CD14-positive monocyte (primary cell): ENCODE results near the gene PKD1L1. TPM values are rescaled to one million over a fixed set of nuclear protein-coding genes. Genes with fewer than 3 reads are reported as not detected.

ENCODE experiments used
- DNase-seq, 3 donors: peaks; one replicate each; pipeline ENCODE4 v3.0.0-alpha.2; 2011 to 2022
- H2AFZ ChIP-seq: 2 replicates; pipeline ENCODE4 v1.6.0; 2012; ENCODE audit warnings: mild to moderate bottlenecking, low read depth, low read length, inconsistent platforms; ENCODE audit not compliant: insufficient read depth, poor library complexity, severe bottlenecking
- H3K27ac ChIP-seq, 2 donors: 1 replicate in 1 of 2; 2 replicates in 1 of 2; pipeline ENCODE4 v1.5.1; 2012 to 2013; ENCODE audit warnings: low read length in 2 of 2, control low read depth in 1 of 2, inconsistent platforms in 1 of 2, low read depth in 1 of 2, mild to moderate bottlenecking in 1 of 2
- H3K27me3 ChIP-seq, 2 donors: one replicate each; pipeline versions ENCODE4 v1.6.0 to v1.6.1; 2011 to 2013; ENCODE audit warnings: low read length in 2 of 2; ENCODE audit not compliant: control insufficient read depth in 2 of 2, insufficient read depth in 2 of 2
- H3K36me3 ChIP-seq, 2 donors: replicated peaks in 1 of 2; 1 replicate in 1 of 2; 2 replicates in 1 of 2; pipeline versions ENCODE4 v1.5.1 to v1.6.1; 2012 to 2013; ENCODE audit warnings: low read length in 2 of 2, control low read depth in 1 of 2, inconsistent platforms in 1 of 2, mild to moderate bottlenecking in 1 of 2; ENCODE audit not compliant: insufficient read depth in 2 of 2, control insufficient read depth in 1 of 2
- H3K4me1 ChIP-seq, 2 donors: 1 replicate in 1 of 2; 2 replicates in 1 of 2; pipeline versions ENCODE4 v1.5.1 to v1.6.1; 2012 to 2013; ENCODE audit warnings: low read length in 2 of 2, control low read depth in 1 of 2, inconsistent platforms in 1 of 2, mild to moderate bottlenecking in 1 of 2, moderate library complexity in 1 of 2; ENCODE audit not compliant: insufficient read depth in 2 of 2, control insufficient read depth in 1 of 2
- H3K4me2 ChIP-seq: replicated peaks from 2 replicates; pipeline ENCODE3; 2012; ENCODE audit warnings: low read length, moderate library complexity, mild to moderate bottlenecking; ENCODE audit not compliant: poor library complexity, severe bottlenecking; ENCODE audit errors: extremely low read depth
- H3K4me3 ChIP-seq, 3 experiments: fragments of 200-600 bp in 1 of 3; sonication (generic) in 1 of 3; replicated peaks in 1 of 3; 1 replicate in 2 of 3; 2 replicates in 1 of 3; pipeline ENCODE4 v1.5.1; 2011 to 2013; ENCODE audit warnings: low read length in 3 of 3, mild to moderate bottlenecking in 3 of 3, control low read depth in 2 of 3, low read depth in 2 of 3, inconsistent platforms in 1 of 3, moderate library complexity in 1 of 3
- H3K79me2 ChIP-seq: 2 replicates; pipeline ENCODE4 v1.6.0; 2012; ENCODE audit warnings: mild to moderate bottlenecking, control low read depth, inconsistent platforms, low read length, moderate library complexity; ENCODE audit not compliant: insufficient read depth
- H3K9ac ChIP-seq: 2 replicates; pipeline ENCODE4 v1.6.0; 2017; ENCODE audit warnings: low read length, mild to moderate bottlenecking; ENCODE audit not compliant: insufficient read depth, poor library complexity, severe bottlenecking
- H3K9me3 ChIP-seq, 2 donors: replicated peaks in 1 of 2; 1 replicate in 1 of 2; 2 replicates in 1 of 2; pipeline versions ENCODE4 v1.5.1 to v1.6.1; 2012 to 2013; ENCODE audit warnings: low read length in 2 of 2, control low read depth in 1 of 2; ENCODE audit not compliant: control insufficient read depth in 1 of 2, insufficient read depth in 1 of 2
- H4K20me1 ChIP-seq: 2 replicates; pipeline ENCODE4 v1.6.0; 2012; ENCODE audit warnings: mild to moderate bottlenecking, low read length, control low read depth, moderate library complexity; ENCODE audit not compliant: insufficient read depth
- H3K27ac Mint-ChIP-seq, 7 donors: one replicate each; pipeline ENCODE4 v1.8.0; 2020; ENCODE audit warnings: mild to moderate bottlenecking in 7 of 7, mixed read lengths in 7 of 7, moderate library complexity in 6 of 7, inconsistent platforms in 2 of 7
- H3K27me3 Mint-ChIP-seq, 3 donors: one replicate each; pipeline ENCODE4 v1.8.0; 2021 to 2022; ENCODE audit warnings: low read depth in 3 of 3, mild to moderate bottlenecking in 3 of 3, mixed read lengths in 3 of 3, moderate library complexity in 3 of 3, inconsistent platforms in 1 of 3
- H3K36me3 Mint-ChIP-seq, 2 donors: one replicate each; pipeline ENCODE4 v1.8.0; 2020; ENCODE audit warnings: mixed read lengths in 2 of 2, inconsistent platforms in 1 of 2, mild to moderate bottlenecking in 1 of 2
- H3K4me1 Mint-ChIP-seq: one replicate; pipeline ENCODE4 v1.8.0; 2020; ENCODE audit warnings: mild to moderate bottlenecking, mixed read lengths
- H3K4me3 Mint-ChIP-seq, 2 donors: one replicate each; pipeline ENCODE4 v1.8.0; 2020; ENCODE audit warnings: mild to moderate bottlenecking in 2 of 2, mixed read lengths in 2 of 2, moderate library complexity in 1 of 2
- H3K9me3 Mint-ChIP-seq, 7 donors: one replicate each; pipeline ENCODE4 v1.8.0; 2020 to 2022; ENCODE audit warnings: mixed read lengths in 7 of 7, mild to moderate bottlenecking in 6 of 7, moderate library complexity in 6 of 7, inconsistent platforms in 2 of 7
- WGBS: methylation state at CpG from one replicate; pipeline ENCODE4 v1.1.5; 2013; ENCODE audit warnings: missing lambda C conversion rate; ENCODE audit not compliant: insufficient coverage; 5-methylcytosine and 5-hydroxymethylcytosine counted together
- intact Hi-C, 2 donors: fragments of 100-400 bp; cut with micrococcal nuclease; formaldehyde crosslinking; loops; one replicate each; pipeline versions ENCODE4 v1.15.0 to v1.15.1; 2023
- polyA plus RNA-seq, 3 donors: library from polyadenylated mRNA; depleted of rRNA in 1 of 3; unstranded in 2 of 3; stranded (reverse) in 1 of 3; fragments of 300-500 nt in 2 of 3; fragments of >200 nt in 1 of 3; fragmentation: Illumina TruSeq in 2 of 3; gene quantifications; 1 replicate in 2 of 3; 2 replicates in 1 of 3; pipeline ENCODE4 v1.2.3, GENCODE V29; 2012 to 2021
- TF ChIP-seq, protein P1 (sequence below): fragments of 200-600 bp; IDR thresholded peaks from one replicate; pipeline ENCODE4 v1.8.0; 2022; ENCODE audit warnings: antibody characterized with exemption, mild to moderate bottlenecking

Gene PKD1L1
- polyA plus RNA-seq, 3 donors, result 0.19 TPM; not detected in 2

DNA sequence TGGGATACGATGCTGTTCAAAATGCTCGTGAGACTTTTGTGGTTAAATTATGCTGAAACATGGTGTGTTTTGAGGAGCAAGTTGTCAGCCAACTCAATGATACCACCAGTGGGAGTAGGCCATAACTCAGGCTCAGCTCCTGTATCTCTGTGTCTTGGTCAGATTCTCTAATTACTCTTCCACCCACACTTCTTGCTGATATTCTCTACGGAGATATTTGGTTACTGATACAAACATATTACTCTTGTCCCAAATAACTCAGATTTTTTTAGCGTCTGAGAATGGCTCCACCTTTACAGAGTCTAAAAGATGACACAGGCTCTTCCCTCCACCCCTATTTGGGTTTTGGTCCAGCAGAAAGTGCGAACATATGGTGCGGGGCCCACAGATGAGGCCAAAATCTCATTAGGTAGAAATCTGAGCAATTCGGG lies 168.9 kb downstream of the PKD1L1 start:
- no peak overlapping the region for H2AFZ ChIP-seq
- H3K4me3 ChIP-seq, result no peak overlapping the region
- Mint-ChIP-seq H3K27me3 (peaks cover 0 to 6% (median 0%) of the 10 kb centered on the region in 3 donors), H3K9me3 (peaks cover 0 to 3% (median 0%) of the 10 kb centered on the region in 7 donors), H3K4me1 (no peaks in the 10 kb centered on the region), H3K36me3 (no peaks in the 10 kb centered on the region), H3K27ac (no peak overlapping the region), H3K4me3 (no peak overlapping the region)
- no peaks in the 10 kb centered on the region for H3K4me1 ChIP-seq
- H3K27me3 ChIP-seq, result no peaks in the 10 kb centered on the region
- H3K4me2 ChIP-seq, result no peak overlapping the region
- 96% methylated on average over 5 of the region's 7 CpGs for WGBS
- no peak for DNase-seq
- no peaks in the 10 kb centered on the region for H3K36me3 ChIP-seq
- H4K20me1 ChIP-seq, result no peaks in the 10 kb centered on the region
- TF ChIP-seq, protein P1, sequence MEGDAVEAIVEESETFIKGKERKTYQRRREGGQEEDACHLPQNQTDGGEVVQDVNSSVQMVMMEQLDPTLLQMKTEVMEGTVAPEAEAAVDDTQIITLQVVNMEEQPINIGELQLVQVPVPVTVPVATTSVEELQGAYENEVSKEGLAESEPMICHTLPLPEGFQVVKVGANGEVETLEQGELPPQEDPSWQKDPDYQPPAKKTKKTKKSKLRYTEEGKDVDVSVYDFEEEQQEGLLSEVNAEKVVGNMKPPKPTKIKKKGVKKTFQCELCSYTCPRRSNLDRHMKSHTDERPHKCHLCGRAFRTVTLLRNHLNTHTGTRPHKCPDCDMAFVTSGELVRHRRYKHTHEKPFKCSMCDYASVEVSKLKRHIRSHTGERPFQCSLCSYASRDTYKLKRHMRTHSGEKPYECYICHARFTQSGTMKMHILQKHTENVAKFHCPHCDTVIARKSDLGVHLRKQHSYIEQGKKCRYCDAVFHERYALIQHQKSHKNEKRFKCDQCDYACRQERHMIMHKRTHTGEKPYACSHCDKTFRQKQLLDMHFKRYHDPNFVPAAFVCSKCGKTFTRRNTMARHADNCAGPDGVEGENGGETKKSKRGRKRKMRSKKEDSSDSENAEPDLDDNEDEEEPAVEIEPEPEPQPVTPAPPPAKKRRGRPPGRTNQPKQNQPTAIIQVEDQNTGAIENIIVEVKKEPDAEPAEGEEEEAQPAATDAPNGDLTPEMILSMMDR, result no peak
- intact Hi-C loops, result no loop called here
- H3K9ac ChIP-seq, result no peak overlapping the region
- no peaks in the 10 kb centered on the region for H3K79me2 ChIP-seq
- H3K9me3 ChIP-seq, result no peaks in the 10 kb centered on the region
- no peak overlapping the region for H3K27ac ChIP-seq

DNA sequence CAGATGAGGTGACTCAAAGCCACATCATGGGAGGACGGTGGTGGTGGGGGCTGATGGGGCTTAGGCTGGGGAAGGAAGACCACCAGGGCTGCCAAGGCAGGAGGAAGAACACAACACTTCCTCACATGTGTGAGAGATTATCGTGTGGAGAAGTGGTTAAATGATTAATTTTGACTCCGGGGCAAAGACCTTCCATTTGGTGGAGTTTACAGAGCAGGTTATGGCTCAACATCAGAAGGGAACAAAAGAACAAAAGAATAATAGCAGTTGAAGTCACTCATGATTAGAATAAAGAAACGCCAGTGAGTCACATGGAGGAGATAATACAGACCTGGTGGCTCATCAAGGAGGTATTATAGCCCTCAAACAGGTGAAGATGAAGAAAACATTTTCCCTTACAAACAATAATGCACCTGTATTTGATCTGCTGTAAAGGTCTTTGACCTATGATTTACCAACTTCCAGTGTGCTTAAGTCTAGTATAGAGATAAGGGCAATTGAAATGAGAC lies 170.1 kb downstream of the PKD1L1 start:
- no peaks in the 10 kb centered on the region for H3K4me1 ChIP-seq
- Mint-ChIP-seq H3K27ac (no peak overlapping the region), H3K9me3 (peaks cover 0 to 3% (median 0%) of the 10 kb centered on the region in 7 donors), H3K36me3 (no peaks in the 10 kb centered on the region), H3K4me1 (no peaks in the 10 kb centered on the region), H3K27me3 (peaks cover 0 to 6% (median 0%) of the 10 kb centered on the region in 3 donors), H3K4me3 (no peak overlapping the region)
- H3K27ac ChIP-seq, result no peak overlapping the region
- H3K9me3 ChIP-seq, result no peaks in the 10 kb centered on the region
- H3K9ac ChIP-seq, result no peak overlapping the region
- H3K27me3 ChIP-seq, result no peaks in the 10 kb centered on the region
- H3K4me3 ChIP-seq, result no peak overlapping the region
- no peak for DNase-seq
- H4K20me1 ChIP-seq, result no peaks in the 10 kb centered on the region
- H2AFZ ChIP-seq, result no peak overlapping the region
- TF ChIP-seq, protein P1, result no peak
- intact Hi-C loops, result no loop called here
- H3K79me2 ChIP-seq, result no peaks in the 10 kb centered on the region
- H3K36me3 ChIP-seq, result no peaks in the 10 kb centered on the region
- no CpG with 5 or more reads among the region's 4 CpGs for WGBS
- H3K4me2 ChIP-seq, result no peak overlapping the region
